ENCODE data around the gene CBX5.

- TF ChIP-seq CTCF (IDR thresholded peaks at IDR 0.05) (no peak), POLR2A (IDR thresholded peaks at IDR 0.05) (no peak)
Measured at GRCh38 chr12:54259194-54260011, 20.5 kb downstream of the CBX5 start.

Data from ovary (tissue), 3 donors.